ENCODE data around the gene ST6GAL2. TPM values are rescaled to one million over a fixed set of nuclear protein-coding genes. Genes with fewer than 3 reads are reported as not detected.

ST6GAL2 gene
- total and polyA plus RNA-seq, 7 donors, result 0.01 to 0.17 (median 0.01) TPM; not detected in 4

GRCh38 chr2:106839849-106840595, 45.9 kb downstream of the ST6GAL2 start:
- whole genome bisulfite sequencing, 3 donors, result 70 to 72% (median 70%) methylated on average over 7 of the region's 7 CpGs
- Histone ChIP-seq H3K4me3 (no peak overlapping the region), H3K27ac (no peak overlapping the region), H3K27me3 (ENCODE audit: insufficient read depth in 3 of 3, low read length in 2 of 3) (no peaks in the 10 kb centered on the region), H3K36me3 (ENCODE audit: insufficient read depth in 1 of 2, low read depth in 1 of 2) (no peaks in the 10 kb centered on the region), H3K9me3 (no peaks in the 10 kb centered on the region), H3K4me1 (no peaks in the 10 kb centered on the region)
- DNase-seq (no peak), ATAC-seq (no peak)
- intact Hi-C loops (cut with DNase I), result no loop called here
- TF ChIP-seq CTCF (IDR thresholded peaks at IDR 0.05), result no peak

GRCh38 chr2:106833256-106833655, 52.7 kb downstream of the ST6GAL2 start:
- ATAC-seq (no peak), DNase-seq (no peak)
- H3K4me3 ChIP-seq, result no peak overlapping the region
- intact Hi-C loops (cut with DNase I), result no loop called here
- no peaks in the 10 kb centered on the region for H3K9me3 ChIP-seq
- H3K27me3 ChIP-seq (ENCODE audit: insufficient read depth in 3 of 3, low read length in 2 of 3), result no peaks in the 10 kb centered on the region
- H3K36me3 ChIP-seq (ENCODE audit: insufficient read depth in 1 of 2, low read depth in 1 of 2), result no peaks in the 10 kb centered on the region
- H3K4me1 ChIP-seq, result no peaks in the 10 kb centered on the region
- H3K27ac ChIP-seq, result no peak overlapping the region
- 66 to 73% (median 67%) methylated on average over 3 of the region's 3 CpGs for WGBS, 3 donors
- TF ChIP-seq CTCF (IDR thresholded peaks at IDR 0.05), result no peak

- DNase-seq (no peak), ATAC-seq (no peak)
- Histone ChIP-seq H3K36me3 (ENCODE audit: insufficient read depth in 1 of 2, low read depth in 1 of 2) (no peaks in the 10 kb centered on the region), H3K4me3 (no peak overlapping the region), H3K27ac (no peak overlapping the region), H3K9me3 (no peaks in the 10 kb centered on the region), H3K27me3 (ENCODE audit: insufficient read depth in 3 of 3, low read length in 2 of 3) (no peaks in the 10 kb centered on the region), H3K4me1 (no peaks in the 10 kb centered on the region)
- intact Hi-C loops (cut with DNase I), result no loop called here
- no peak for TF ChIP-seq CTCF (IDR thresholded peaks at IDR 0.05)
- WGBS, 3 donors, result 58 to 68% (median 61%) methylated on average over 6 of the region's 6 CpGs
These were observed 54.0 kb downstream of the ST6GAL2 start for GRCh38 chr2:106831816-106832569.

GRCh38 chr2:106831241-106831640, 54.7 kb downstream of the ST6GAL2 start:
- Histone ChIP-seq H3K4me1 (no peaks in the 10 kb centered on the region), H3K9me3 (no peaks in the 10 kb centered on the region), H3K27me3 (ENCODE audit: insufficient read depth in 3 of 3, low read length in 2 of 3) (no peaks in the 10 kb centered on the region), H3K27ac (no peak overlapping the region), H3K36me3 (ENCODE audit: insufficient read depth in 1 of 2, low read depth in 1 of 2) (no peaks in the 10 kb centered on the region), H3K4me3 (no peak overlapping the region)
- DNase-seq (no peak), ATAC-seq (no peak)
- WGBS, 3 donors, result 79 to 84% (median 81%) methylated on average over 3 of the region's 3 CpGs
- intact Hi-C loops (cut with DNase I), result no loop called here
- TF ChIP-seq CTCF (IDR thresholded peaks at IDR 0.05), result no peak

Measured in psoas muscle (tissue), 8 donors.